ENCODE results near the gene CDX2. TPM values are rescaled to one million over a fixed set of nuclear protein-coding genes. Genes with fewer than 3 reads are reported as not detected.
A peak's percentile ranks its signal among the peaks of the same experiment; 100 is the strongest.
"Not testable (repeated sequence)": the region's sequence is repeated elsewhere in the genome, so short reads cannot be mapped to it uniquely, and the experiment has no call there.

CDX2 gene
- total RNA-seq, 4 donors from 2014 or later: not detected

- TF ChIP-seq POLR2A (IDR thresholded peaks at IDR 0.05) (no peak), CTCF (IDR thresholded peaks at IDR 0.05) (no peak)
- peak in 1 of 2 donors; percentile 68 for DNase-seq (ENCODE audit: low spot score in 2 of 2)
- intact Hi-C loops (cut with DNase I; ENCODE audit: low total_unique reads): loop anchor here (10.0 kb wide), 1 partner anchor 1288 kb away; no protein-coding TSS in a partner anchor
- H3K4me3 ChIP-seq (ENCODE audit: low read depth, poor library complexity, severe bottlenecking): no peak overlapping the region
- 5 to 7% methylated on average over 17 to 18 of the region's 18 CpGs for WGBS, 2 donors
Observed at GRCh38 chr13:27967203-27967735, 1.8 kb downstream of the CDX2 start.

DNA sequence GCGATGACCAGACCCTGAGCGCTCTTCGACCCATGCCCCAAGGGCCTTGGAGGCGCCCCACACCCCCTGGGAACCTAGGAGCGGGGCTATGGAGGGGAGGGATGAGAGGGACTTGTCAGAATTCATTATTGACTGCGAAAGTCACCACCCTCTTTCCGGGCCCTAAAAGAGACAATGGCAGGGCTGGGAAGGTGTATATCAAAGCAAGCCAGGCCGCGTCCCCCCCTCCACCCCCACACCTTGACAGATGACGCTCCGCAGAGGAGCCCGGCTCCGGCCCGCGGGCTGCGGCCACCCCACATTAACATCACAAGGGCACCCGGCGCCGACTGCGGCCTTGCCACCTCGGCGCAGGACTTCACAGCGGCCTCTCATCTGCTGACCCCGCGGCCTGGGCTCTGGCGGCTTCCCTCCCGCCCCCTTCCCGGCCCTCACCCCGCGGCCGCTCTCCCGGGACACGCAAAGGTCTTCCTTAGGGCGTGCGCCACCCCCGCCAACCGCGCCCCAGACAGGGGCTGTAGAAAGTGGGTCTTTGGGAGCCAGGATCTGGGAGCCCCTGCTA is 2.4 kb downstream of the CDX2 start:
- no peak for TF ChIP-seq POLR2A (IDR thresholded peaks at IDR 0.05)
- TF ChIP-seq CTCF (IDR thresholded peaks at IDR 0.05): no peak
- H3K4me3 ChIP-seq (ENCODE audit: low read depth, poor library complexity, severe bottlenecking): no peak overlapping the region
- WGBS, 2 donors: 2 to 19% methylated on average over 4 to 26 of the region's 38 CpGs
- DNase-seq (ENCODE audit: low spot score in 2 of 2): peak in 1 of 2 donors; percentile 77
- intact Hi-C loops (cut with DNase I; ENCODE audit: low total_unique reads): loop anchor here (10.0 kb wide), 1 partner anchor 1288 kb away; no protein-coding TSS in a partner anchor

GRCh38 chr13:27965740-27966640 is 3.1 kb downstream of the CDX2 start:
- DNase-seq (ENCODE audit: low spot score in 2 of 2): peak in 1 of 2 donors; percentile 67
- TF ChIP-seq POLR2A (IDR thresholded peaks at IDR 0.05) (no peak), CTCF (IDR thresholded peaks at IDR 0.05) (no peak)
- WGBS, 2 donors: 15 to 22% methylated on average over 26 to 42 of the region's 45 CpGs
- intact Hi-C loops (cut with DNase I; ENCODE audit: low total_unique reads): loop anchor here (10.0 kb wide), 1 partner anchor 1289 kb away; no protein-coding TSS in a partner anchor
- H3K4me3 ChIP-seq (ENCODE audit: low read depth, poor library complexity, severe bottlenecking): no peak overlapping the region

GRCh38 chr13:27965343-27965739 is 3.8 kb downstream of the CDX2 start:
- intact Hi-C loops (cut with DNase I; ENCODE audit: low total_unique reads): loop anchor here (10.0 kb wide), 1 partner anchor 1289 kb away; no protein-coding TSS in a partner anchor
- DNase-seq (ENCODE audit: low spot score in 2 of 2): peak in 1 of 2 donors; percentile 62
- H3K4me3 ChIP-seq (ENCODE audit: low read depth, poor library complexity, severe bottlenecking): no peak overlapping the region
- TF ChIP-seq POLR2A (IDR thresholded peaks at IDR 0.05): no peak
- TF ChIP-seq CTCF (IDR thresholded peaks at IDR 0.05): no peak
- 64 to 81% methylated on average over 7 of the region's 7 CpGs for WGBS, 2 donors

GRCh38 chr13:27964741-27965323 is 4.3 kb downstream of the CDX2 start:
- 34 to 46% methylated on average over 15 of the region's 15 CpGs for WGBS, 2 donors
- DNase-seq (ENCODE audit: low spot score in 2 of 2): peak in 1 of 2 donors; percentile 66
- no peak for TF ChIP-seq POLR2A (IDR thresholded peaks at IDR 0.05)
- TF ChIP-seq CTCF (IDR thresholded peaks at IDR 0.05): no peak
- intact Hi-C loops (cut with DNase I; ENCODE audit: low total_unique reads): loop anchor here (10.0 kb wide), 1 partner anchor 1290 kb away; no protein-coding TSS in a partner anchor
- H3K4me3 ChIP-seq (ENCODE audit: low read depth, poor library complexity, severe bottlenecking): no peak overlapping the region

- 70% methylated on average over 11 to 13 of the region's 13 CpGs for WGBS, 2 donors
- not testable (repeated sequence) for H3K4me3 ChIP-seq (ENCODE audit: low read depth, poor library complexity, severe bottlenecking)
- DNase-seq (ENCODE audit: low spot score in 2 of 2): peak in 1 of 2 donors; percentile 68
- intact Hi-C loops (cut with DNase I; ENCODE audit: low total_unique reads): loop anchor here (10.0 kb wide), 1 partner anchor 1291 kb away; no protein-coding TSS in a partner anchor
Observed at GRCh38 chr13:27964206-27964605, 4.9 kb downstream of the CDX2 start.

All from lower leg skin (tissue), 4 donors.